Lower leg skin (tissue), 3 donors: ENCODE measurements around the gene RALGAPA1.

Source experiments
- CTCF ChIP-seq, 3 donors: fragments of 450-650 bp; IDR thresholded peaks; one replicate each; pipeline ENCODE4 v1.5.1; 2016; ENCODE audit warnings: antibody characterized with exemption in 3 of 3, mild to moderate bottlenecking in 3 of 3, moderate library complexity in 2 of 3
- POLR2A ChIP-seq, 2 donors: fragments of 450-650 bp; IDR thresholded peaks; one replicate each; pipeline ENCODE4 v1.6.1; 2016 to 2017; ENCODE audit warnings: antibody characterized with exemption in 2 of 2, mild to moderate bottlenecking in 1 of 2, moderate library complexity in 1 of 2

GRCh38 chr14:35789651-35790050, 19.4 kb downstream of the RALGAPA1 start:
- TF ChIP-seq POLR2A (IDR thresholded peaks at IDR 0.05) = no peak
- no peak for TF ChIP-seq CTCF (IDR thresholded peaks at IDR 0.05)
